ENCODE measurements around the gene SERTM1.

DNA sequence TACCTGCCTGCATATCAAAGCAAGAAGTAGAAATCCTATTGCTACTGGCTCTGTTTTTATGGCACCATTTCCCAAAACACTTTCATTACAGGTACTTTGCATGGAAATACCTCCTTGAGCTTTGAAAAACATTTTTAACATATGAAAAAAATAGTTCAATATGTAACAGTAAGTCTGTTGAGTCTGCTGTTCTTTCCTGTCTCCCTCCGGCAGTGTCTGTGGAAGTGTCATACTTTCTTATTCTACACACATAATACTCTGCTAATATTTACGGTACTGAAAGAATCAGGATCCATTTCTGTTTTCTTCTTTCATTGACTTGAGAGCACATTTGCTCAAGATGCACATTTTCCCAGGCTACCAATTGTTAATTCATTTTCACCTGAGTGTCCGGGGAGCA is 8.2 kb upstream of the SERTM1 start:
- TF ChIP-seq, protein P1, sequence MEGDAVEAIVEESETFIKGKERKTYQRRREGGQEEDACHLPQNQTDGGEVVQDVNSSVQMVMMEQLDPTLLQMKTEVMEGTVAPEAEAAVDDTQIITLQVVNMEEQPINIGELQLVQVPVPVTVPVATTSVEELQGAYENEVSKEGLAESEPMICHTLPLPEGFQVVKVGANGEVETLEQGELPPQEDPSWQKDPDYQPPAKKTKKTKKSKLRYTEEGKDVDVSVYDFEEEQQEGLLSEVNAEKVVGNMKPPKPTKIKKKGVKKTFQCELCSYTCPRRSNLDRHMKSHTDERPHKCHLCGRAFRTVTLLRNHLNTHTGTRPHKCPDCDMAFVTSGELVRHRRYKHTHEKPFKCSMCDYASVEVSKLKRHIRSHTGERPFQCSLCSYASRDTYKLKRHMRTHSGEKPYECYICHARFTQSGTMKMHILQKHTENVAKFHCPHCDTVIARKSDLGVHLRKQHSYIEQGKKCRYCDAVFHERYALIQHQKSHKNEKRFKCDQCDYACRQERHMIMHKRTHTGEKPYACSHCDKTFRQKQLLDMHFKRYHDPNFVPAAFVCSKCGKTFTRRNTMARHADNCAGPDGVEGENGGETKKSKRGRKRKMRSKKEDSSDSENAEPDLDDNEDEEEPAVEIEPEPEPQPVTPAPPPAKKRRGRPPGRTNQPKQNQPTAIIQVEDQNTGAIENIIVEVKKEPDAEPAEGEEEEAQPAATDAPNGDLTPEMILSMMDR (IDR thresholded peaks at IDR 0.05; ENCODE audit: low read length), result no peak
- TF ChIP-seq EZH2 (IDR thresholded peaks at IDR 0.05; ENCODE audit: borderline replicate concordance, low read length), result no peak

Measured in OCI-LY1 (cell line).